Activated CD4-positive, alpha-beta T cell treated with anti-CD3 and anti-CD28 coated beads for 48 hours (primary cell): ENCODE measurements around the gene PGD.
A peak's percentile ranks its signal among the peaks of the same experiment; 100 is the strongest.

Source experiments
- DNase-seq: peaks from one replicate; pipeline ENCODE4 v3.0.0-alpha.2; 2020

Gene PGD

DNA sequence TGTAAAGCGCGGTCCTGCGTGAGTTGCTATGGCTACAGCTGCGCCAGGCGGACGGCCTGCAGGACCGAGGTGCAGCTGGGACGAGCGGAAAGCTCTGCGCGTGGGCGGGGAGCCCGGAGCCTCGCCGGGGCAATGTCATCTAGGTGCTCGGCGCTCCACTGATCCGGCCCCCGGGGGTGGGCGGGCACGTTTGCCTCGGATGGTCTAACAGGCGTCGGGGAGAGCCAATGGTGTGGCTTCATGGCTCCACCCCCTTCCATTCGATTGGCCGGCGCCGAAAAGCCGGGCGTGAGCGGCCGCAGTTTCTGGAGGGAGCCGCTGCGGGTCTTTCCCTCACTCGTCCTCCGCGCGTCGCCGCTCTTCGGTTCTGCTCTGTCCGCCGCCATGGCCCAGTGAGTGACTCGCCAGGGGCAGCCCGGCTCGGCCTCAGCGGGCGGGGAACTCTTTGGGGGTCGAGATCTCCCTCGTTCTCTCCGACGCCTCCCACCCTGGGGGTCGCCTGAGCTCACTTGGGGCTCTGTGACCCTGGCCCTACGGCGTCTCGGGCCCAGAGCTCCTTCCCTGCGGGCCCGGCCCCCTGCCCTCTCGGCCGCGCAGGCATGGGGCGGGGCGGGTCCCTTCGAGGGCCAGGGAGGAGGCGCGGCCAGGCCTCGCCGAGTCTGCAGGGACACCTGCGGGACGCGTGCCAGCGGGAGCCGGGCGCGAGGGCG, at the start of gene PGD:
Gene PGD (plus strand): TSS at position 331 of the 710 bp plus-strand sequence. CDS start 54 bp downstream, at position 385.
- DNase-seq, result peak; percentile 99

DNA sequence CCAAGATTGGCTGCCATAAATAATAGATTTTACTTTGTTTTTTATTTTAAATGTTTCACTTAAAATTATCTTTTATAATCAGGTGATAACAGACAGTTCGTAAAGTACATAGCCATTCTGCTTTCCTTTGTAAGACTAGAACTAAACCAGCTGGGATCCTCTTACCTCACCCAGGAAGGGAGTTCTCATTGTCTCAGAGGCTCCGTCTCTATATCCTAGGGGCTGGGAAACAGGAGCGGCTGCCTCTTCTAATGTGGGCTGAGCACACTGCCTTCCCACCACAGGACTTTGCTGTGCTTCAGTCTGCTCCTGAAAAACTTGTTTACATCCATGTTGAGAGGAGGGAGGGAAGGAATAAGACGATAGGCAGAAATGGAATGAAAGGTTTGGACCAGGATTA, 45.6 kb upstream of the PGD start:
- DNase-seq, result no peak

DNA sequence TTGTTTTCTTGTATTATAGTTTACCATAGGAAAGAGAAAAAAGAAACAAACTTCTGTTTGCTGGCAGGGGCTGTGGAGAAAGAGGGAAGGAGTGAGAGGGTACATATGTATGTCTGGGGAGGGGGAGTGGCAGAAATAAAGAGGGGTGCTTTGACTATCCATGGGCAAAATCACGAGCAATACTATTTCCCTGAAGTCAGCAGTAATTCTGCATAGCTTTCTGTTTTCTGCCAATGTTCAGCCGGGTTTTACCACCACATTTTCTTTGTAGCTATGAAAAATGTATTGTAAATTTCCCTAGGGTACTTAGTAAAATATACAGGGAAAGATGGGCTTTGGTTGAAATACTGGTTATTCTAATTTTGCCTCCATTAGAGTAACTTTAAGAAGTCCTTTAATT, 45.2 kb upstream of the PGD start:
- DNase-seq, result no peak

DNA sequence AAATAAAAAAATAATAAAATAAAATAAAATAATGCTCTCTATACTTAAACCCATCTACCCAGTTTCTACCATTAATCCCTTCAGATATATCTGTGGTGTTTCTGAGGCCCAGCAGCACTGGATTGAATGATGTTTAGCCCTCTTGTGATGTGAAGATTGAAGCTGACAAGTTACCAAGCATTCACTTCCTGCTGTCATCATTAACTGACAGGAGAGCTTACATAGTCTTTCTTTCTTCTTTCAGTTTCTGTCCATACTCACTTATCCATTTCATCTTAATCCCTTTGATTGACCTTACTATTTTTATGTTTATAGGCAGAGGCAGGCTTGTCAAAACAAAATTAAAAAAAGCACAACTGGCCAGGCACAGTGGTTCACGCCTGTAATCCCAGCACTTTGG, 38.8 kb upstream of the PGD start:
- DNase-seq, result no peak

DNA sequence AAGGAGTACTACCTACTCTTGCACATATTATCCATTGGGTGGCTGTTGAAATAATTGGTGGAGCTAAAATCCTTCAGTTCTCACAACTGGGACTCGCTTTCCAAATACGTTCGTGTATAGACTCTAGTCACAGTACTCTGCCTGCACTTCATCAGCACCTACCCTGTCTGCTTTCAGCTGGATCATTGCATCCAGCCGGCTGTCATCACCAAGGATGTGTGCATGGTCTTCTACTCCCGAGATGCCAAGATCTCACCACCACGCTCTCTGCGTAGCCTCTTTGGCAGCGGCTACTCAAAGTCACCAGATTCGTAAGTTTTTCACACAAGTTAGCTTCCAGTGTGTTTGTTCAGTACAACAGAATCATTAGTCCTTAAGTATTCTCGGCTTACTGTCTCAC, 37.3 kb upstream of the PGD start:
- DNase-seq, result no peak

DNA sequence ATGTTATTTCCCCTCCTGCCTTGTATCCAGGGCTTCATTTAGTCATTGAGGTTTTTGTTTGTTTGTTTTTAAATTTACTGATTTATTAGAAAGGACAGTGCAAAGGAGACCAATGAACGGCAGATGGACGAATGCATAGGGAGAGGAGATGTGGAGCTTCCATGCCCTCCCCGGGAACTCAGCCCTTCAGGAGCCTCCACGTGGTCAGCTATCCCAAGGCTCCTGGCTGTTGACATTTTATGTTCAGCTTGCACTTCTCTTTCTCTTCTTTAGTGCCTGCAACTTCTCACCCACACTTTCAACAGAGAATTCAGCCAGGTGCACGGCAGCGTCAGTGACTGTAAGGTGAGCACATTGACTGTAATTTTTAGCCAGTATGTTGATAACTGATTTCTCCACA, 30.7 kb upstream of the PGD start:
- no peak for DNase-seq

DNA sequence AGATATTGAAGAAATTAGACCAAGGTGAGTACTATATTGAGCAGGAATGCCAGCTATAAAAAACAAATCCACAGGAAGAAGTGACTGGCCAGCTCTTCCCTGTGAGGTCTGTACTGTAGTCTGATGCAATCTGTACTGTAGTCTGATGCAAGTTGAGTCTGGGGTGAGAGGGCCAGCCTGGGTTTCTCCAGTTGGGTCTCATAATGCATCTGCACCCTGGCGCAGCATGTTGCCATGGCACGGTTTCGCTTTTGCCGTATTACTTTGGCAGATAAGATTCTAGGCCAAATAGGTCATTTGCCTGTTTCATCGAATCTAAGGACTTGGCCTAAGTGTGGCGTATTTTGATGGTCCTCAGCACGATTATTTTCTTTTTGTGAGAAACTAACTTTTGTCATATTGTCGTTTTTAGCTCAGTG, 24.4 kb upstream of the PGD start:
- no peak for DNase-seq

DNA sequence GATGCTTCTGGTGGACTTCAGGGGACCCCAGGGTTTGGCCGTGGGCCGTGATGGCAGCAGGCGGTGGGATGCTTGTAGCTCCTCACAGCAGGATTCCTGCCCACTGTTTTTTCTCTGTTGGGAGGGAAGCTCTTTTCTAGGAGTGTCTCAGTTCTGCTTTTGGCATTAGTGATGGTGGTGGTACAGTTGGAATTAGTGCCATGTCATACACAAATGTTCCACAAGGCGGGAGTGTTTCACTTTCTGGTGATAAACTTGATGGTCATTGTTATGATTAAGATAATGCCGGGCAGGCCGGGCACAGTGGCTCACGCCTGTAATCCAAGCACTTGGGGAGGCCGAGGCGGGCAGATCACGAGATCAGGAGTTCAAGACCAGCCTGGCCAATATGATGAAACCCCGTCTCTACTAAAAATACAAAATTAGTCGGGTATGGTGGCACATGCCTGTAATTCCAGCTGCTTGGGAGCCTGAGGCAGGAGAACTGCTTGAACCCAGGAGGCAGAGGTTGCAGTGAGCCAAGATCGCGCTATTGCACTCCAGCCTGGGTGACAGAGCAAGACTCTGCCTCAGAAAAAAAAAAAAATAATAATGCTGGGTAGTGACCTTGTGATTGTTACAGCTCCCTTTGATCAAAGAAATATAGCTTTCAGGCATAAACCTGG, 21.4 kb upstream of the PGD start:
- DNase-seq, result peak; percentile 45

DNA sequence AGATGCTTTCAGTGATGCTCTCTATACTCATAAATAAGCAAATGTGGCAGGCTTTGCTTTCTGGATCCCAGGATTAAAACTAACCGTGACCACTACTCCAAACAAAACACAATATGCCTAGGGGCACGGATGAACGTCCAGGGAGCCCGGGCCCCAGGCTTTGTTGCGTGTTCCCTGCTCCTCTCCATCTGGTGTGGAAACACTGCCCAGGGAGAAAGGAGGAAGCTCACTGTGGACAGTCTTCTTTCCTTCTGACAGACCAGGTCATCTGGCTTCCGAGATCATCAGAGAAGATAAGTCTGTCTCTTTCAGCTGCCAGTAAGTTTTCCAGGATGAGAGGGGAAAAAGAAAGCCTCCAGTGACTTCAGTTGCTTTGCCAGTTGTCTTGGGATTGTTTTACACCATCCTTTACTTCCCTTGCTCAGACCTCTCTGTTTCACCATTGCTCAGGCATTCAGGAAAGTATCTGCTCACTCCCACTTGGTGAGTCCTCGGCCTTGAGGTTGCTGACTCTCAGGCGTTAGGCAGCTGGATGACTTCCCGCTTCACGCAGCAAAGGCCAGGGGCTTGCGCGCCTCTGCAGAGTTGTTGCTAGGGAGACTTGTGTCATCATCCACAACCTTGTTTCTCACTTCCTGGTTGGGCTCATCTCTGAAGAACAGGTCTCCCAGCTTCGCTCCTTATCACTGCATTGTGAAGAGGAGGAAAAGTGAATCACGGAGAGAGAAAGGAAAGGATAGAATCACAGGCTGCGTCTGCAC, 20.6 kb upstream of the PGD start:
- no peak for DNase-seq

DNA sequence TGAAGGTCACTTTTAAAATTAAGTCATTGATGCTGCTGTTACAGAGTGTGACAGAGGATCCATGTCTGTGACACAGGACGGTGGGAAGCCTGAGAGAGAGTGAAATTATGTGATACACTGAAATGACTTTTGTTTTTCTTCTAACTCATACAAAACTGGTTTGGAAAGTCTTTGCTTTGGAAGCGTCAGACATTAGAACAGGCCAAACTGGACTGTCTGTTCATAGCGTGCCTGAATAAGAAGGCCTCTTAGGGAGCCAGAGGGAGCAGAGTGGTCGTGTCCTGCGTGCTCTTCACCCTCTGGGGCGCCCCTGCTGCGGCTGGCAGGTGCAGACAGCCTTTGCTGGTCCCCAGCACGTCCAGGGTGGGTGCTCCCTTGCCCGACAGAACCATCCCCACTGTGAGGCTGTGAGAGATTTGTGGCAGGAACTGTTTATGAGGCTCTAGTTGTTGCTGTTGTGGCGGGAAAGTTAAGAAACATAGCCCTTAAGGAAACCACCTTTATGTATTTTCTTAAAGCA, 19.7 kb upstream of the PGD start:
- DNase-seq, result no peak

DNA sequence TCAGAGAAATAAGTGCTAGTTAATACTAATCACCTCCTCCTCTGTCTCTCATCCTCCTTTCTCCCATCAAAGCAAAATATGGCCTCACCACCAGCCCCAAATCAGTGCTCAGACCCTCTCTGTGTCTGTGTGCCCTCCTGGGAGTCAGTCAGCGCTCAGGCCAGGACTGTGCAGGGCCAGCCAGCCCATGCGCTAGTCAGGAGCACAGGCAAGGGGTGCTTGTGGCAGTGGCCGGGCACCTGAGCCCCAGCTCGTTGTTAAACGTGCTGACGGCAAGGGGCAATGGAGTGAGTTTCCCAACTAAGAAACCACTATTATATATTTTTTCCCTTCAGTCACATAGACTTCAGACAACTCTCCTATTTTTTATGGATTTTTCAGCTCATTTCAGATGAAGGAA, 19.2 kb upstream of the PGD start:
- DNase-seq, result no peak

DNA sequence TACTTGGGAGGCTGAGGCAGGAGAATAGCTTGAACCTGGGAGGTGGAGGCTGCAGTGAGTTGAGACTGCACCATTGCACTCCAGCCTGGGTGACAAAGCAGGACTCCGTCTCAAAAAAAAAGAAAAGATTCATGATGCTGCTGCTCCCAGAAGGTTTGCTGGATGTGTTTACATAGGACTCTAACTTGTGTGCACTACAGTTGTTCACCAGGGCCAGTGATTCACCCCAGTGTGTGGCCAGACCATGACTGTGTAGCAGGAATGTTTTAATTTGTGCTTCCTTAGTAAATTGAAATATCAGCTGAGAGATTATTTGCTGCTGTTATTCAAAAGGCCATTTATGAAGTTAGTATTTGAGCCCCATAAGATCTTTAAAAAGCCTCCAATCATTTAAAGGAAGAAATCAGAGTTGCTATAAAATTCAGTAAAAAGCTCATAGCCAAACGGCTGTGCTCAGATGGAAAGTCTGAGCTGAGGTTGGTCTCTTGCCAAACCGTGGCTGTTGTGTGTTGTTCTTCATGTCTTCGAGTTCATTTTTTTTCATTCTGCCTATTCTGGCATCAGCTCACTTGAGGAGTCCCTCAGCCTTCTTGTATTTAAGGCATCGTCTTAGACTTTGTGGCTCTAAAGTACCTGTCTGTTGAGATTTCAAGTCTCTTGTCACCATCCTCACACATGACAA, 18.1 kb upstream of the PGD start:
- DNase-seq, result no peak

DNA sequence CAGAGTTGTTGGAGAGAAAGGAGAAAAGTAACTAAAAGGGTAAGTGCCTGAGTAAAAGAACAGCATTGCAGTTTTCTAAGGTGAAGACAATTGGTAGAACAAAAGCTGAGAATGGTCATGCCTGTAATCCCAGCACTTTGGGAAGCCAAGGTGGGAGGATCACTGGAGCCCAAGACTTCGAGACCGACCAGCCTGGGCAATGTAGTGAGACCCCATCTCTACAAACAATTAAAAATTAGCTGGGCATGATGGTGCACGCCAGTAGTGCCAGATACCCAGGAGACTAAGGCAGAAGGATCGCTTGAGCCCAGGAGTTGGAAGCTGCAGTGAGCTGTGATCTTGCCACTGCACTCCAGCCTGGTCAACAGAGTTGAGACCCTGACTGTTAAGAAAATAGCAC, 15.2 kb upstream of the PGD start:
- no peak for DNase-seq

DNA sequence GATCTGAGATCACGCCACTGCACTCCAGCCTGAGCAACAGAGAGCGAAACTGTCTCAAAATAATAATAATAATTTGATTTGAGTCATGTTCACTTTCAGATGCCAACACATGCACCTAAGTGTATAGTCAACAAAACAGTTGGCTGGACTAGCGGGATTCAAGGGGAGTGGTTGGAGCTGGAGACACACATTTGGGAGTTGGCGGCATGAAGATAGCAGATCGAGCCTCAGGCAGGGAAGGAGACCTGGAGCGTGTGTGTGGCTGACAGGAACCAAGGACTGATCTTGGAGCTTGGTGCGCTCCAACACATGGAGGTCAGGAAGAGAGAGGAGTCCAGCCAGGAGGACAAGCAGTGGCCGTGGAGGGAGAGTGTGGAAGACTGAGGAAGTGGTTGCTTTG, 14.6 kb upstream of the PGD start:
- no peak for DNase-seq

DNA sequence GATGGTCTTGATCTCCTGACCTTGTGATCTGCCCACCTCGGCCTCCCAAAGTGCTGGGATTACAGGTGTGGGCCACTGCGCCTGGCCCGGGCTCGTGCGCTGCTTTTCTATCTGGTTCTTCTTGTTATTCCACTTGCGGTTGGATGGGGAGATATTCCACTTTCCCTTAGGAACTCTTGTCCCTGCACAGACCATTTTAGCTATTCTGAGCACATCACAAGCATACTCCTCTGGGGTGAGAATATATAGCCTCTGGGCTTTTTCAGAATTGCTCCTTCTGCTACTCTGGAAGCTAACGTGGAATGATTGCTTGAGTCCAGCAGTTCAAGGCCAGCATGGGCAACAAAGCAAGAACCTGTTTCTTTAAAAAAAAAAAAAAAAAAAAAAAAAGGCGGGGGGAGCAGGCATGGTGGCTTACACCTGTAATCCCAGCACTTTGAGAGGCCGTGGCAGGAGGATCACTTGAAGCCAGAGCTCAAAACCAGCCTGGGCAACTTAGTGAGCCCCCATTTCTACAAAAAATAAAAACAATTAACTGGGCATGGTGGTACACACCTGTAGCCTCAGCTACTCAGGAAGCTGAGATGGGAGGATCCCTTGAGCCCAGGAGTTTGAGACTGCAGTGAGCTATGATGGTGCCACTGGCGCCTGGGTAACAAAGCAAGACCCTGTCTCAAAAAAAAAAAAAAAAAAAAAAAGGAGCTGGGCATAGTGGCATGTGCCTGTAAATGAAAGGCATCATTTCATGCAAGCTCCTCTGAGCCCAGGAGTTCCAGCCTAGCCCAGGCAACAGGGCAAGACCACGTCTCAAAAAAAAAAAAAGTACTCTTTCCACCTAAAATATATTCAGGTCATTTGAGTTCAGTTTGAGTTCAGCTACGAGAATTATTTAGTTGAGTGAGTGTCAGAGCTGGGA, 11.8 kb upstream of the PGD start:
- DNase-seq, result no peak

DNA sequence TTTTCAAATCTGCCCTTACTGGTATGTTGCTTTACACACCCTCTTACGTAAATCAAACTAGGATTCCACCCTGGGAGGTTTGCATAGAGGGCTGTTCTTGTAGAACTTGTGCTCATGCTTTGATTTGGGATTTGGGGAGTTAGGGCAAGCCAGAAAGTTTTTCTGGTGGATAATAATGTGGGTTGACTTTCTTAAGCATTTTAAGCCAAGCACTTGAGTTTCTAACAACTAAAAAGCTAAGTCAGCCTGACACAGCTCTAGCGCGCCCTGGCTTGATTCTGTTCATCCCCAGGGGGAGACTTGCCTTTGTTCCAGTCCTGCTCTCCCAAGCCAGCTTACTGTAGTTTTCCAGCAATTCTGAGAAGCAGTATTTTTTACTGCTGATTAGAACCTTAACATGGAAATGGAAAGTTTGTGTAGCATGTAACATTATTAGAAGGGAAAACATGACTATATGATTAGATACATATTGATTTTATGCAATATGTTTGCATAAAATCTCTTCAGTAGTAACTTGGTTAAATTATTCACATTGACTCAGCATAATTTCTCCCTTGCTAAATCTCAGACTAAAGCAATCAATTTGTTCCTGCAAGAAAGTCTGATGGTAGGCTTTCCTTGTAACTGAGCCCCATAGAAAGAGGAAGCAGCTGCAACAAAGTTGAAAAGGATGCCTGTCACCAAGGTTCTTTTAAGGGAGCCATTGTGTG, 11.0 kb upstream of the PGD start:
- DNase-seq, result no peak

DNA sequence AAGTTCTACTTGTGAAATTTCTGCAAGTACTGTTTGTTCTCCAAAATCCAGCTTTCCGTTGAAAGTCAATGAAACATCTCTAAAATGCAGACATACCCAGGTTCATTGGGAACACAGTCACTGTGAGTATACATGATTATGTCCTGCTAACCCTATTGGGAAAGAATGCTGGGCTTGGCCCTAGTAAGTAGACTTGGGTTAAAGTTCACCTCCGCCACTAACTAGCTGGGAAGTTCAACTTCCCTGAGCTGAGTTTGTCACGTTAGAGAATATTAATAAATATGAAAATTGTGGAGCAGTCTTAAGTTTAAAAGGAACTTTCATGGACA, 10.5 kb upstream of the PGD start:
- no peak for DNase-seq

DNA sequence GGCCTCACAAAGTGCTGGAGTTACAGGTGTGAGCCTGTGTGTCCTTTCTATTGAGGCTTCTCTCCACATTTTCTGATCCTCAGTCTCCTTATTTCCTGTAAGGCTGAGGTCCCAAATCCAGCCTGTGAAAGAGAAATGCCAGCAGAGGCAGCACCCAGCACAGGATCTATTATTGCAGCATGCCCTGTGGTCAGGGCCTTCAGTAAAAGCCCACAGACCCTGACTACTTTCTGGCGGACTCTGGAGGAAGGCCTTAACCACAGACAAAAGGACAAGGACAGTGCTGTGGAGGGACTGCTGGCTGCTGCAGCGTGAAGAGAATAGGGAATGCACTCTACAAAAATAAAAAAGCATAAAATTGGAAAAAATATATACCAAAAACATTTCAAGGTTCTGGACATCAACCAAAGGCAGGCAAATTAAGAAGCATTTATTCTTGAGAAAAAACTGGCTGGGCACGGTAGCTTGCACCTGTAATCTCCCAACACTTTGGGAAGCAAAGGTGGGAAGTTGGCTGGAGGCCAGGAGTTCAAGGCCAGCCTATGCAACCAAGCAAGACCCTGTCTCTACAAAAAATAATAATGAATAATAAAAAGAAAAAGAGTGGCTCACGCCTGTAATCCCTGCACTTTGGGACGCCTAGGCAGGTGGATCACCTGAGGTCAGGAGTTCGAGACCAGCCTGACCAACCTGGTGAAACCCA, 9.4 kb upstream of the PGD start:
- no peak for DNase-seq

DNA sequence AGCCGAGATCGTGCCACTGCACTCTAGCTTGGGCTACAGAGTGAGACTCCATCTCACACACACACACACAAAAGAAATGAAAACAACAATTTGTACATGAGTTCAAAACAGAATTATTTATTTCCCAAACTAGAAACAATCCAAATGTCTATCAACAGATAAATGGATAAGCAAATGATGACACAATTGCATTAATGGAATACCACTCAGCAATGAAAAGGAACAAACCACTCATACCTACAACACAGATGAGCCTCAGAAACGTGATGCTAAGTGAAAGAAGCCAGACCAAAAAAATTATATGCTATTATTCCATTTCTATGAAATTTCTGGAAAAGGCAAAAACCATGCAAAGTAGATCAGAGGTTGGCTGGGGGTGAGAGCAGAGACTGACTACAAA, 2.0 kb upstream of the PGD start:
- DNase-seq, result no peak

DNA sequence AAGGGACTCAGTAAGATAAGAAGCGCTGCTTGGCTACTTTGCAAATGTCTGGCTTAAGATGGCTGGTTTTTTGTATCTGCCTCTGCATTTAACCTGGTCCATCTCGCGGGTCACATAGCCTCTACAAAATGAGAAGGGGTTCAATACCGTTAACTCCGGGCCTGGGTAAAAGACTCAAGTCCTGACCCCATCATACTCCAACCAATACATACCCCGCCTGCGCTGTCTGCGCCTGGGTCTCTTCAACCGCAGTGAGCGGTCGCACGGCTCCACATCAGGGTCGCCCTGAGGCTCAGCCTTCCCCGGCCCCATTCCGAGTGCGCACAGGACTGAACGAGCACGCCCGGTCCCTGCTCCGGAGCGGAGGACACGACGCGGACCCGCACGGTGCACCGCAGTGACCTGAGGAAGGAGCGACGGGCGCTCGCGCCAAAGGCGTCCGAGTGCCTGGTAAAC, 558 bp upstream of the PGD start:
- DNase-seq, result no peak

DNA sequence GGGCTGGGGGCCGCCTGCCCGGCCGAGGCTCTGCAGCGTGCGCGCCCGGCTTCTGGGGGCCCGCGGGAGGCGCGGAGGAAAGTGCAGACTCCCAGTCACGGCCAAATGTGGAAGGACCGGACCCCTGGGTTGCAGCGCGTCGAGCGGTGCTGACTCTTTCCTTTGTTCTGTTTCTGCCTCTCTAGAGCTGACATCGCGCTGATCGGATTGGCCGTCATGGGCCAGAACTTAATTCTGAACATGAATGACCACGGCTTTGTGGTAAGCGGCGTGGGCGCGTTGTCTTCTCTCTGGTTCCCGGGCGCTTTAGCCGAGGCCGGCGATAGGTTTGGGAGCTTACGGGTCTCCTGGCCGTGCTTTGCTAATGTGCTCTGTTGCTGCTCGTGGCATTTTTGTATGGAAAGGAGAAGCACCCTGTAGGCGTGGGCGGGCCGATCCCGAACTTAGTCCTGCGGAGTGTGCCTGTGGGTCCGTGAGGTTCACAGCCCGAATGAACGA, 629 bp downstream of the PGD start:
- DNase-seq, result no peak
